Astrocyte (in vitro differentiated cells and primary cell): ENCODE data around the gene COMMD3. TPM values are rescaled to one million over a fixed set of nuclear protein-coding genes. Genes with fewer than 3 reads are reported as not detected.

ENCODE experiments used
- DNase-seq: peaks from one replicate; pipeline ENCODE4 v3.0.0-alpha.2; 2010; ENCODE audit warnings: low read depth
- FAIRE-seq: peaks from 2 replicates; lab custom pipeline; 2011; peaks lifted over from hg19 to GRCh38; lab: Jason Lieb, UNC
- H2AFZ ChIP-seq: 2 replicates; pipeline ENCODE4 v1.6.0; 2012; ENCODE audit warnings: low read depth, low read length, inconsistent platforms
- H3K27ac ChIP-seq: 2 replicates; pipeline ENCODE4 v1.5.1; 2011; ENCODE audit warnings: low read depth, low read length, inconsistent platforms
- H3K27me3 ChIP-seq: 2 replicates; pipeline ENCODE4 v1.6.0; 2011; ENCODE audit warnings: low read length, inconsistent platforms; ENCODE audit not compliant: insufficient read depth
- H3K36me3 ChIP-seq: 2 replicates; pipeline ENCODE4 v1.5.1; 2011; ENCODE audit warnings: low read length, inconsistent platforms; ENCODE audit not compliant: insufficient read depth
- H3K4me1 ChIP-seq: 2 replicates; pipeline ENCODE4 v1.5.1; 2011; ENCODE audit warnings: low read length, inconsistent platforms; ENCODE audit not compliant: insufficient read depth
- H3K4me2 ChIP-seq: 2 replicates; pipeline ENCODE4 v1.6.0; 2012; ENCODE audit warnings: low read length, inconsistent platforms
- H3K4me3 ChIP-seq: 2 replicates; pipeline ENCODE4 v1.5.1; 2011; ENCODE audit warnings: low read depth, mild to moderate bottlenecking, low read length, inconsistent platforms; ENCODE audit not compliant: insufficient read depth
- H3K79me2 ChIP-seq: 2 replicates; pipeline ENCODE4 v1.6.0; 2012; ENCODE audit warnings: mild to moderate bottlenecking, low read length, inconsistent platforms; ENCODE audit not compliant: insufficient read depth
- H3K9ac ChIP-seq: 2 replicates; pipeline ENCODE4 v1.6.0; 2012; ENCODE audit warnings: mild to moderate bottlenecking, low read length, inconsistent platforms
- H3K9me3 ChIP-seq: 2 replicates; pipeline ENCODE4 v1.5.1; 2012; ENCODE audit warnings: low read depth, mild to moderate bottlenecking, low read length, inconsistent platforms; ENCODE audit not compliant: insufficient read depth
- H4K20me1 ChIP-seq: 2 replicates; pipeline ENCODE4 v1.6.0; 2012; ENCODE audit warnings: low read length, inconsistent platforms; ENCODE audit not compliant: insufficient read depth
- H3K27ac Mint-ChIP-seq: one replicate; pipeline ENCODE4 v1.8.0; 2021; ENCODE audit warnings: mild to moderate bottlenecking, mixed read lengths; ENCODE audit not compliant: unreplicated experiment
- H3K27me3 Mint-ChIP-seq: one replicate; pipeline ENCODE4 v1.8.0; 2021; ENCODE audit warnings: low read depth, mixed read lengths; ENCODE audit not compliant: unreplicated experiment
- H3K36me3 Mint-ChIP-seq: one replicate; pipeline ENCODE4 v1.8.0; 2021; ENCODE audit warnings: low read depth, mixed read lengths; ENCODE audit not compliant: unreplicated experiment
- H3K4me1 Mint-ChIP-seq: one replicate; pipeline ENCODE4 v1.8.0; 2021; ENCODE audit warnings: low read depth, mixed read lengths; ENCODE audit not compliant: unreplicated experiment
- H3K4me3 Mint-ChIP-seq: one replicate; pipeline ENCODE4 v1.8.0; 2021; ENCODE audit warnings: mild to moderate bottlenecking, moderate library complexity, mixed read lengths; ENCODE audit not compliant: unreplicated experiment
- H3K9me3 Mint-ChIP-seq: one replicate; pipeline ENCODE4 v1.8.0; 2021; ENCODE audit warnings: mild to moderate bottlenecking, mixed read lengths; ENCODE audit not compliant: unreplicated experiment
- EZH2 ChIP-seq: IDR thresholded peaks from 2 replicates; pipeline ENCODE4 v1.6.1; 2012; ENCODE audit warnings: mild to moderate bottlenecking, low read length, inconsistent platforms; ENCODE audit not compliant: insufficient read depth
- total RNA-seq: library from RNA; stranded (reverse); gene quantifications from 2 replicates; pipeline ENCODE4 v1.2.1, GENCODE V29; 2021
- TF ChIP-seq, protein P1 (sequence below): IDR thresholded peaks from 2 replicates; pipeline ENCODE4 v1.5.1; 2011; ENCODE audit warnings: low read depth, mild to moderate bottlenecking, inconsistent platforms, low read length, moderate library complexity; ENCODE audit not compliant: insufficient read depth

Gene COMMD3
- total RNA-seq, 1 donor from 2014 or later, result 28.8 TPM

DNA sequence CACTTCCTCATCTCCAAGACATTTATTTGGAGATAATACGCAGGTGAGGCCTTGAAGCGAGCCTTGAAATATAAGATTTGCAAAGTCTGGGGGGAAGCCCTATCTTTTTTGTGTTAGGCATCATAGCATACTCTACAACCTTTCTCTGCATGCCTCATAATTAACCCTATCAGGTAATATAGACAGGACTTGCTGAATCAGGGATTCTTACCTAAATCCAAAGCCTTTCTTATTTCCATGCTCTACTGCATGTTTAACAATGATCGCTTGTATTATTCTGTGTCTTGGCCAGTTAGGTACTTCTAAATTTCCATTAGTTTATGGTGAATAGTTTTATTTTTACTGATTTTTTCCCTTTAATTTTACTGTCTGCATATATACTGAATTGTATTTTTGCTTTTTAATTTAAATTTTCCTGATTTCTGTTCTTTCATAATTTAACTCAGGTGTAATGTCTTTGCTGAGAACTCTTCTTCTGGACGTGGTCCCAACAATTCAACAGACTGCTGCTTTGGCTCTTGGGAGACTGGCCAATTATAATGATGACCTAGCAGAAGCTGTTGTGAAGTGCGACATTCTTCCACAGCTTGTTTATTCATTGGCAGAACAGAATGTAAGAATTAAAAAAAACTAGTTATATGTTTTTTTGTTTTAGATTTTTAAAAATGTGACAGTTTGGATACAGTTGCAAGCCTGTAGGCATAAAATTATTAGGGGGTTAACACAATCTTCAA is 48.4 kb downstream of the COMMD3 start:
- Mint-ChIP-seq H3K27me3 (no peaks in the 10 kb centered on the region), H3K27ac (no peak overlapping the region), H3K4me1 (peaks cover 2% of the 10 kb centered on the region), H3K36me3 (no peaks in the 10 kb centered on the region), H3K9me3 (no peaks in the 10 kb centered on the region), H3K4me3 (no peak overlapping the region)
- Histone ChIP-seq H3K4me3 (no peak overlapping the region), H3K27me3 (no peaks in the 10 kb centered on the region), H3K27ac (no peak overlapping the region), H3K9me3 (no peaks in the 10 kb centered on the region), H3K9ac (no peak overlapping the region), H3K4me1 (no peaks in the 10 kb centered on the region), H3K36me3 (no peaks in the 10 kb centered on the region), H3K79me2 (no peaks in the 10 kb centered on the region), H2AFZ (no peak overlapping the region), H4K20me1 (no peaks in the 10 kb centered on the region), H3K4me2 (no peak overlapping the region)
- FAIRE-seq (no peak), DNase-seq (no peak)
- TF ChIP-seq, protein P1, sequence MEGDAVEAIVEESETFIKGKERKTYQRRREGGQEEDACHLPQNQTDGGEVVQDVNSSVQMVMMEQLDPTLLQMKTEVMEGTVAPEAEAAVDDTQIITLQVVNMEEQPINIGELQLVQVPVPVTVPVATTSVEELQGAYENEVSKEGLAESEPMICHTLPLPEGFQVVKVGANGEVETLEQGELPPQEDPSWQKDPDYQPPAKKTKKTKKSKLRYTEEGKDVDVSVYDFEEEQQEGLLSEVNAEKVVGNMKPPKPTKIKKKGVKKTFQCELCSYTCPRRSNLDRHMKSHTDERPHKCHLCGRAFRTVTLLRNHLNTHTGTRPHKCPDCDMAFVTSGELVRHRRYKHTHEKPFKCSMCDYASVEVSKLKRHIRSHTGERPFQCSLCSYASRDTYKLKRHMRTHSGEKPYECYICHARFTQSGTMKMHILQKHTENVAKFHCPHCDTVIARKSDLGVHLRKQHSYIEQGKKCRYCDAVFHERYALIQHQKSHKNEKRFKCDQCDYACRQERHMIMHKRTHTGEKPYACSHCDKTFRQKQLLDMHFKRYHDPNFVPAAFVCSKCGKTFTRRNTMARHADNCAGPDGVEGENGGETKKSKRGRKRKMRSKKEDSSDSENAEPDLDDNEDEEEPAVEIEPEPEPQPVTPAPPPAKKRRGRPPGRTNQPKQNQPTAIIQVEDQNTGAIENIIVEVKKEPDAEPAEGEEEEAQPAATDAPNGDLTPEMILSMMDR, result no peak
- no peak for TF ChIP-seq EZH2

DNA sequence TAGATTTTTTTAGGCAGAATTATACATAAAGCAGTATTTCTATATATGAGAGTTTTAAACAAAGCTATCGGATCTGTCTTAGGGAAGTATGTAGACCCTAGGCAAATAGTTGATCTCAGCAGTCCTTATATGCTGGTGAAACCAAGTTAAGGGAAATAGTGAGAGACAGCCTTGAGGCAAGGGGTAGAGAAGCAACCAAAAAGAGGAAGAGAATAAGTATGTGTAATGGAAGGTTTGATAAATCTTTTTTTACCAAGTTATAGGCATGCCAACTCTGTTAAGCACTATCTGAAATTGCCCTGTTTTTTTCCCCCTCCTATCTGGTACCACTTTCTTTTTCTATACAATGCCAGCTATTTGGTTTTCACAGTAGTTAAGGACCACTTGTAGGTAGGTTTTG is 49.0 kb downstream of the COMMD3 start:
- Histone ChIP-seq H3K4me3 (no peak overlapping the region), H3K27me3 (no peaks in the 10 kb centered on the region), H4K20me1 (no peaks in the 10 kb centered on the region), H3K4me2 (no peak overlapping the region), H3K79me2 (no peaks in the 10 kb centered on the region), H2AFZ (no peak overlapping the region), H3K9ac (no peak overlapping the region), H3K36me3 (no peaks in the 10 kb centered on the region), H3K9me3 (no peaks in the 10 kb centered on the region), H3K4me1 (no peaks in the 10 kb centered on the region), H3K27ac (no peak overlapping the region)
- H3K27me3 Mint-ChIP-seq, result no peaks in the 10 kb centered on the region
- no peak for TF ChIP-seq EZH2
- TF ChIP-seq, protein P1, result no peak
- DNase-seq, result no peak
- no peak overlapping the region for H3K4me3 Mint-ChIP-seq
- peaks cover 2% of the 10 kb centered on the region for H3K4me1 Mint-ChIP-seq
- no peaks in the 10 kb centered on the region for H3K36me3 Mint-ChIP-seq
- H3K9me3 Mint-ChIP-seq, result no peaks in the 10 kb centered on the region
- no peak for FAIRE-seq
- no peak overlapping the region for H3K27ac Mint-ChIP-seq

DNA sequence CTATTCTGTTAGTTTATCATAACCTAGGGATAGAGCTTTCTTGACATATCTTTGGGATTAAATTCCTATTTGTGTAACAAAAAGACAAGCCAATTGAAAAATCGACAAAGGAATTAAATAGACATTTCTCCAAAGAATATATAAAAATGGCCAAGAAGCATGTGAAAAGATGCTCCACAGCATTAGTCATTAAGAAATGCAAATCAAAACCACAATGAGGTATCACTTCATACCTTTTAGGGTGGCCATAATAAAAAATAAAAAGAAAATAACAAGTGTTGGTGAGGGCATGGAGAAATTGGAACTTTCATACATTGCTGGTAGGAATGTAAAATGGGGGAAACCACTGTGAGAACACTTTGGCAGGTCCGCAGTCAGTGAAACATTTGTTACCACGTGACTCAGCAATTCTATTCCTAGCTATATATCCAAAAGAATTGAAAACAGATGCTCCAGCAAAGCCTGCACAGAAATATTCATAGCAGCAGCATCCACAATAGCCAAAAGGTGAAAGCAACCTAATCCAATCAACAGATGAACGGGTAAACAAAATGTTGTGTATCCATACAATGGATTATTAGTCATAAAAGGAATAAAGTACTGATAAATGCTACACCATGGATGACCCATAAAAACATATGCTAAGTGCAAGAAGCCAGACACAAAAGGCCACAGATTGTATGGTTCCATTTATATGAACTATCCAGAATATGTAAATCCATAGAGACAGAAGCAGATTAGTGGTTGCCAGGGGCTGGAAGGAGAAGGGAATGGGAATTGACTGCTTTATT is 49.7 kb downstream of the COMMD3 start:
- DNase-seq (no peak), FAIRE-seq (no peak)
- no peak overlapping the region for H3K27ac ChIP-seq
- no peak for TF ChIP-seq EZH2
- TF ChIP-seq, protein P1, result no peak
- no peaks in the 10 kb centered on the region for H3K4me1 ChIP-seq
- no peak overlapping the region for H3K4me2 ChIP-seq
- Mint-ChIP-seq H3K4me3 (no peak overlapping the region), H3K36me3 (no peaks in the 10 kb centered on the region), H3K9me3 (no peaks in the 10 kb centered on the region), H3K27me3 (no peaks in the 10 kb centered on the region), H3K4me1 (peaks cover 2% of the 10 kb centered on the region), H3K27ac (no peak overlapping the region)
- no peaks in the 10 kb centered on the region for H3K36me3 ChIP-seq
- no peak overlapping the region for H3K4me3 ChIP-seq
- H3K27me3 ChIP-seq, result no peaks in the 10 kb centered on the region
- H2AFZ ChIP-seq, result no peak overlapping the region
- H3K9me3 ChIP-seq, result no peaks in the 10 kb centered on the region
- no peak overlapping the region for H3K9ac ChIP-seq
- no peaks in the 10 kb centered on the region for H4K20me1 ChIP-seq
- H3K79me2 ChIP-seq, result no peaks in the 10 kb centered on the region
